GM18858 (cell line): Measurements from ENCODE around the gene MAP3K15.

ENCODE experiments used
- ATAC-seq: cut with Tn5 transposase; IDR thresholded peaks from one replicate; pipeline ENCODE4 v1.9.1; 2021; ENCODE audit not compliant: unreplicated experiment

The MAP3K15 gene

GRCh38 chrX:19392703-19393102 lies 122.6 kb downstream of the MAP3K15 start:
- no peak for ATAC-seq

- ATAC-seq: no peak
These were observed 123.2 kb downstream of the MAP3K15 start for GRCh38 chrX:19392078-19392477.

GRCh38 chrX:19389227-19389845 lies 126.0 kb downstream of the MAP3K15 start:
- ATAC-seq: no peak

- no peak for ATAC-seq
These were observed 126.6 kb downstream of the MAP3K15 start for GRCh38 chrX:19388741-19389140.

- ATAC-seq: no peak
These were observed 127.1 kb downstream of the MAP3K15 start for GRCh38 chrX:19388064-19388679.

DNA sequence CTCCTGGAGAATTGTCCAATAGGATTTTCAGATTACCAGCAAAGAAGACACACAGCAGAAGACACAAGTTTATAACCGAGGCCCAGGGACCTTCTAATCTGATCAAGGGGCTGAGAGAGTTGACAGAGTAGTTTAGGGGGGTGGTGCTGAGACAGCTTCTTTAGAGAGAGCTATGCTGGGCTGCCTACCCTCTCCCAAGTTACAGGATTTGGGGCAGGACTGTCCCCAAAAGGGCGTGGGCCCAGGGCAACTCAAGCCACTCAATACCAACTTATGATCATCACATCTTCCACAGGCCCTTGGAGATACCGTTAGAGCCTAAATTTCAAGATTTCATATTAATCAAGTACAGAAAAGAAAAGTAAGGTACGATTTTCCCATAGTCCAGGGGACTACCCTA lies 128.6 kb downstream of the MAP3K15 start:
- no peak for ATAC-seq

DNA sequence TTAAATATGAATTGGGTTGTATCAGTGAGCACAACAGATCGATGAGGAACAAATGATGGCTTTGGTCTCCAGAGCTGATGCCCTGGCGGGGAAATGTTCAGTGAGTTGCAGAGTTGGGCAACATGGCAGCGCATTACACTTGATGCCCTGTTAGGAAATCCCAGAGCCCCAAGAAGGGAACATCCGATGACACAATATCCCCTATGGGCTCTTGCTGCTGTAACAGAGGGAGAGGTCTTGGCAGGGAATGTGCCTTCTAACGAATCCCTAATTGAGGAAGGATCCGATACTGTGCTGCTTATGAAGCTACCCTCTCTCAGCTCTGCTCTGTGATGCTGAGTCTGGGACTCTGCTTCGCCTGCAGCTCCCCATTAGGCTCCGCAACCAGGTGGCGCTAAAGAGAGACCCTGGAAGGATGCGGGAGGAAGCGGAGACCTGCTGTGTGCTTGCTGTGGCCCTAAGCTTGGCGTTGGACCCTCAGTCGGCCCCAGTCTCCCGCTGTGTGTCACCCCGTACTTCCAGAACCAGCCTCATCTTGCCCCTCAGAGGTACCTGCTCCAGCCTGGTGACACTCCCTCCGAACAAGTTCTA lies 132.7 kb downstream of the MAP3K15 start:
- ATAC-seq: no peak

- no peak for ATAC-seq
These were observed 134.0 kb downstream of the MAP3K15 start for GRCh38 chrX:19381326-19381725.

- no peak for ATAC-seq
These were observed 137.5 kb downstream of the MAP3K15 start for GRCh38 chrX:19377799-19378198.

DNA sequence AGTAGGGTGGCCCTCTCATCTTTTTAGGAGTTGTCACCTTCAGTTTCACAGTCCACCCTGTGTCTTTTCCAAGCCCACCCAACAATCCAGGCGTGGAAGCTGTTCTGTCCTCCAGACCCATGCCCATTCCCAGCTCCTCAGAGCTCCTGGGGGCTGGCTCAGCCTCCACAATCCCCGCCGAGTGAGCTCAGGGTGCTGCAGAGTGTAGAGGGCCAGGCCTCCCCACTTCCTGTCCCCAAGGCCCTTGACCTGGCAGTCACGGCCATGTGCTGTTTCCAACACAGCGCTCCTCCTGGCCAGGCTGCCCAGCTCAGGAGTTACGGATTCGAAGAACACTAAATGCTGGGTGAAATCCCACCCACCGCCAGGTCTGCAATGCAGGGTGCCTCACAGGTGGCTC lies 139.8 kb downstream of the MAP3K15 start:
- ATAC-seq: no peak

GRCh38 chrX:19373351-19373891 lies 141.9 kb downstream of the MAP3K15 start:
- no peak for ATAC-seq

- peak; percentile 25 for ATAC-seq
These were observed 142.6 kb downstream of the MAP3K15 start for GRCh38 chrX:19372547-19373331.

DNA sequence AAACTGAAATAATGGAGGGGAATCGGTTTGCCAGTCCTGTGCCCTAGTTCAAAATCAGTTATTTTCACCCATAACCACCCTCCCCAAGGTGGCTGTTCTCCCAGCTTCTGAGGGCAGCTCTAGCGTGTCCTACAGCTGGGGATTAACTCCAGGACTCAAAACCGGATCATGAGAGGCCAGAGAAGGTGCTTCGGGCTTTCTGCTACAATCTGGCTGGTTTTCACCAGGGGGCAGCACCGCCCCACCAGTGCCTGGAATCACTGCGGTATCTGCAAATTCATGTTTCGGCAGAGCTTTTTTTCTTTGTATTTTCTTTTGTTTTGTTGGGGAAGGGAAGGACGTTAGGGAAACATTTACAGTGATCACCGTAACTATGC lies 143.2 kb downstream of the MAP3K15 start:
- ATAC-seq: peak; percentile 74

DNA sequence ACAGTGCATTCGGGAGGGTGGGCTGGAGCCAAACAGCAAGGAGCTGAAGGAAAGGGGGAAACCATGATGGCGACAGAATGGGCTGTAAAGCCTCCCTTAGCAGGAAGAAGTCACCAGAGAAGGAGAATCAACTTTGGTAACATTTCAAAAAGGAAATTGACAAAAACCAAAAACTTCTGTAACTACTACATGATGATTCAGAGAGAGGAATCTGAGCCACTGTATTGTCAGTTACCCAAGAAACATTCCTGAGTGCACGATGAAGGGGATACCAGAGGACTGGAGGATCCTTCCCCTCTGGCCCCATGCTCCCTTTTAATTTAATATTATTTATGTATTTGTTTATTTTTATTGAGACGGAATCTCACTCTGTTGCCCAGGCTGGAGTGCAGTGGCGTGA lies 145.2 kb downstream of the MAP3K15 start:
- no peak for ATAC-seq

GRCh38 chrX:19368576-19368975 lies 146.7 kb downstream of the MAP3K15 start:
- no peak for ATAC-seq

GRCh38 chrX:19361701-19362100 lies 153.6 kb downstream of the MAP3K15 start:
- no peak for ATAC-seq

GRCh38 chrX:19360903-19361302 lies 154.4 kb downstream of the MAP3K15 start:
- ATAC-seq: no peak

DNA sequence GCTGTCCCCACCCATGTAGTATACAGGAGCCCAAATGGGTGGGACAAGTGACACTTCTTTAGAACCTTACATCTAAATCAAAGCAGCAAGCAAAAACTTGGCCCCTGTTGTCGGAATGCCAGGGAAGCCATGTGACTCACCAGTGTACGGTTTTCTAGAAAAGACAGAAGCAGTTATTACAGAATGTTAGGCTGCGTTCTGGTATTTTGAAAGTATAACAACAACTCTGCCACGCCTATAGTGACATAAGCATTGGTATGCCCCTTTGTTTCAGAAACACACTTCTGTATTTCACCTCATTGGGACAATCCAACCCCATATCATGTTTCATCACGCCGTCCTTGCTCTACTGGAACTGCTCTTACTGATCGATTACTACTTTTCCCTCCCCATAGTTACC lies 156.8 kb downstream of the MAP3K15 start:
- no peak for ATAC-seq

DNA sequence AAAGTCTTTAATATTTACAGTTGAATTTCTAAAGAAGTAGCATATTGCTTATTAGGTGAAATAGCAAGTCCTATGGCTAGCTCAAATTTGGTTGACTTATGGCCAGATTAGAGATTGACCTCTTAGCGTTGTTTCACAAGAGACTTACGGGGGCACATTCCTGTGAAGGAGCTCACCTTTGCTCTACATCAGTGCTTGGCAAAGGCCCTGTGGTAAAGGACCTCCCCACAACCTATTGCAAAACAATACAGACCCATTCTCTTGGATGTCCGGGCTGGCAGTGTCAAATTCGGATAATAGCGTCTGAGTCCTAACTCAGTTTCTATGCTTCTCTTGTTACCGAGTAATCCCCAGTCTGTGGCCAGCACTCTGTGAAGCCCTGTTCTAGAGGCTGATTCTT lies 160.7 kb downstream of the MAP3K15 start:
- ATAC-seq: no peak

GRCh38 chrX:19350941-19351384 lies 164.3 kb downstream of the MAP3K15 start:
- peak; percentile 81 for ATAC-seq

- no peak for ATAC-seq
These were observed 166.0 kb downstream of the MAP3K15 start for GRCh38 chrX:19349264-19349663.

DNA sequence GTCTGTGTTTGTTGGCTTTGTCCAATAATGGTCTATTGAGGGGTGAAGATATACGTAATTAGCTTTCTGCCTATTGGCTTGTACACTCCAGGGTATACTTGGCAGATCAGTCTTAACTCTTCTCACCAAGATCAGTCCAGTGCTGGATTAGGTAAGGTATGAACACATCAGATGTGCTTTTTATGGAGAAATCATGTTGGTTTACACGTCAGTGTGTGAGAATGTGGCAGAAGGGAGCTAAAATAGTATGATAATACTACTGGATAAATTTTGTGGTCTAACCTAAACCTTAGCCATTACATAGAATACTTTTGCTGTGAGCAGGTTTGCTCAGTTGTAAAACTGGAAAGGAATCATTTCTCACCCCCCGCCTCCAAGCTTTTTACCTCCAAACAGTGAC lies 167.4 kb downstream of the MAP3K15 start:
- ATAC-seq: no peak
